AG20443 (cell line): ENCODE data around the gene RHOU.
"Not testable (repeated sequence)": the region's sequence is repeated elsewhere in the genome, so short reads cannot be mapped to it uniquely, and the experiment has no call there.

Experiments
- DNase-seq: peaks from one replicate; pipeline ENCODE4 v3.0.0; 2012; ENCODE audit warnings: low spot score, mixed read lengths

Gene RHOU

GRCh38 chr1:228734881-228735801 lies at the start of gene RHOU:
TSS of gene RHOU (plus strand) at chr1:228735479. CDS start at chr1:228735743, 264 bp downstream.
- DNase-seq, result peak; percentile 92

- DNase-seq, result no peak
Observed at GRCh38 chr1:228687587-228687986, 47.7 kb upstream of the RHOU start.

DNA sequence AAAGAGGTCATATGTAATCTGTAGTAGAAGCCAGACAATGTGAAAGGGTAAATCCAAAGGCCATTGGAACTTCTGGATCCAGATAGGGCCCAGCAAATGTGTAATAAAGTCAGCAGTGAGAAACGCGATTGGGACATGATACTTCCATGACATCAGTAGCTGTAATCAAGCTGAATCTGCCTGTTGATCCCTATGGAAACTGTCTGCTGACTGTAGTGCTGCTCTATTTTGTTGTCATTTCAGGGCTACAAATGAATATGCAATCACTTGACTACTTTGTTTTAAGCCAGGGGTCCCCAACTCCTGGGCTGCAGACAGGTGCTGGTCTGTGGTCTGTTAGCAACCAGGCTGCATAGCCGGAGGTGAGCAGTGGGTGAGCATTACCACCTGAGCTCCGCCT lies 46.0 kb upstream of the RHOU start:
- DNase-seq, result no peak

- no peak for DNase-seq
Observed at GRCh38 chr1:228691211-228691610, 44.1 kb upstream of the RHOU start.

DNA sequence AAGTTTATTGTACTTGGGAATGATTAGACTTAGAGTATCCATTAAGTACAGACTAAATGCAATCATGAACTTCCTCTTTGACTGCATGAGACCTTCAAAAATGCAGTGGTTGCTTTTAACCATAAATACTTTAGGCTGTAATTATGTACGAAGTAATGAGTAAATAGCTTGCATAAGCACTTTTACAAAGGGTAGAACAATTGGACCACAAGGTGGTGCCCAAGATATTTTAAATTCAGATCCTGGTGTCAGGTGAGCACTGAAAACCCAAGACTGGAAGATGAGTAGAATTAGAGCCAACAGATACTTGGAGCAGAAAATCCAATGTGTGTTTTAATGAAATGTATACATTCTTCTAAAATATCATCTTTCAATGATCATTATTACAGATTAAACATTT lies 43.4 kb upstream of the RHOU start:
- DNase-seq, result peak; percentile 30

GRCh38 chr1:228694447-228694846 lies 40.8 kb upstream of the RHOU start:
- DNase-seq, result not testable (repeated sequence)

- DNase-seq, result no peak
Observed at GRCh38 chr1:228695015-228695955, 40.0 kb upstream of the RHOU start.

DNA sequence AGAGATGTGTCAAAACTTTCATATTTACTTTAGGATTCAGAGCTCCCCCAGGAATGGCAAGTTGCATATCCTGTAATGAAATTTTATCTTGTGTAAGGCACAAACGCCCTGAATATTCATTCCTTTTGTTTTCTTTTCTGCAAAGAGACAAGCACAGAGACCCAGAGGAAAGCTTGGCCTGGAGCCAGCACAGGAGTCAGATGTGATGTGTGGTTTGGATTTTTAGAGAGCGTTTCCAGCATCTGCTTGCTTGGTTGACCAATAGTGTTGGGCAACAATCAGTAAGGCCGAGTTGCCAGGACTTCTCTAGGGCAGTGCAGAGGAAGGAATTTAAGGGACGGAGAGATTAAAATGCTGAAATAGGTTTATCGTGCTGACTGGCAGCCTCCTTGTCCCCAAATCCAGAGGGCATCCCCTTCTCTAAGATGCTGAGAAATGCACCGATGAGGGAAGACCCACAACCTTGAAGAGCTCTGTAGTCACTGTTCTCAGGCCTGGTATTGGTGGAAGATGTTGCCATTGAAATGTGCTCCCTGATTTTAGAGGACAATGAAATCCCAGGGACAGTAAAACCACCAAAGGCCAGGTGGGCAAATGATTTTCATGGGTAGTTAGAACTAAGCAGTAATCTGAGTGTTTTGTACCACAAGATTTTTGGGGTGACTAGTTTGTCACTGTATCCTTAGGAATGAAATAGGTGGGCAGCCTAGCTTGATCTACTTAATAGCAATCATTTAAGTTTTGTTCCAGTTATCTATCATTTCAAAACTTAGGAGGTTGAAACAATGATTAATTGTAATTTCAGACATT lies 37.9 kb upstream of the RHOU start:
- peak; percentile 58 for DNase-seq

GRCh38 chr1:228698017-228698329 lies 37.3 kb upstream of the RHOU start:
- no peak for DNase-seq

DNA sequence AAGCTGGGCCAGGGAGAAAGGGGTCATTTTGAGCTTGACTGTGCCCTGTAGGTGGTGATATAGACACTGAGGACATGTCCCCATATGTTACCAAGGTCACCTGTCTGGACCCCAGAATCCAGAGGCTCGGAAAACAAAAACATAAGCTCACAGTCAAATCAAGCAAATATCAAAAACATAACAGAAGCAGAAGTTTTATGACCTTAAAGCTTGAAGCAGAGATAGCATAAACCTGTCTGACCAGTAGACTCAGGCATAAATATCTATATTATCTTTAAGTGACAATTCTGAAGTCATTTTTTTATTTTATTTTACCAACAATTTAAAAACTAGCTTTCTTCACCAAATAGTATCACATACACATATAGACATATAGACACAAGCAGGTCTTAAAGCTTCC lies 32.8 kb upstream of the RHOU start:
- no peak for DNase-seq

- DNase-seq, result no peak
Observed at GRCh38 chr1:228706305-228706704, 29.0 kb upstream of the RHOU start.

- no peak for DNase-seq
Observed at GRCh38 chr1:228717081-228717480, 18.2 kb upstream of the RHOU start.

DNA sequence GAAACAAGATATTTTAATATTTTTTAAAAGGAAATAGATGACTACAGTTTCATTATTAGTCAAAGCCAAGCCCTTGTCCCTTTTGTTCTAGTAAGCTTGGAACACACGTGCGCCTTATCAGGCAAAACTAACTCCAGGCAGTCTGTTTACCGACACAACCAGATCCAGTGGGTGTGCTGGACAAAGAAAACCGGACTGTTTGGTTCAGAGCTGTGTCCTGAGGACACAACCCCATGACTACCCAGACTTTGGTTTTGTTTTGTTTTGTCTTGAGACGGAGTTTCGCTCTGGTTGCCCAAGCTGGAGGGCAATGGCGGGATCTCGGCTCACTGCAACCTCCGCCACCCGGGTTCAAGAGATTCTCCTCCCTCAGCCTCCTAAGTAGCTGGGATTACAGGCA lies 13.9 kb upstream of the RHOU start:
- DNase-seq, result no peak

DNA sequence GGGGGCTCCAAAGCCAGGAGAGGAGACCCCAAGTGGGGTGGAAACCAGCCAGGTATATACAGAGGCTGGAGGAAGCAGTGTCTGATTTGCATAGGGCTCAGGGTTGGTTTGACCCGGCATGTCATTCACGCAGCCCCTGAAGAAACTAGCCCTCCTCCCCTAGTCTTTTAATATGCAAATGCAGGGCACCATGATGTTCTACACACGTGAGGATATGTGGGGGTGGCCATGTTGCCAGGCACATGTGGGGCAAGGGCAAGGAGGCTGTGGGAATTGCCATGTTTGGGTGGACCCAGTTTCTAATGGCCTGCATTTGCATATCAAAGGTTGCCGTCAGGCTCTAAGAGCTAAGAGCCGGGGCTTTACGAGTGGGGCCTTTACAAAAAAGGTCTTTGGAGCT lies 12.0 kb upstream of the RHOU start:
- no peak for DNase-seq

DNA sequence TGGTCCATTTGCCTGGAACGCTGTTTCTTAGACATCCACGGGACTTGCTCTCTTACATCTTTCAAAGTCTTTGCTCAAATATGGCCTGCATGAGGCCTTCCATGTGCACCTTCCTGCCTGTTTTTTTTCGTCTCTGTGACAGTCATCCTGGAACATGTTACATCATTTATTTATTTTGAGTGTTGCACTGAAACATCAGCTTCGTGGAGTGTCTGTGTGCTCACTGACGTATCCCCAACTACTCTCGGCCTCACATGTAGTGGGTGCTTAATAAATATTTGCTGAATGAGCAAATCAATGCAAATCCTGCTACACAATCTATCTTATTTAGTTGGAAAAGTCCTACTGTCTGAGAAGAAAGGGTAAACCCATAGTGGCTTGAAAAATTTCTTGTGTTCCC lies 11.4 kb upstream of the RHOU start:
- DNase-seq, result no peak

DNA sequence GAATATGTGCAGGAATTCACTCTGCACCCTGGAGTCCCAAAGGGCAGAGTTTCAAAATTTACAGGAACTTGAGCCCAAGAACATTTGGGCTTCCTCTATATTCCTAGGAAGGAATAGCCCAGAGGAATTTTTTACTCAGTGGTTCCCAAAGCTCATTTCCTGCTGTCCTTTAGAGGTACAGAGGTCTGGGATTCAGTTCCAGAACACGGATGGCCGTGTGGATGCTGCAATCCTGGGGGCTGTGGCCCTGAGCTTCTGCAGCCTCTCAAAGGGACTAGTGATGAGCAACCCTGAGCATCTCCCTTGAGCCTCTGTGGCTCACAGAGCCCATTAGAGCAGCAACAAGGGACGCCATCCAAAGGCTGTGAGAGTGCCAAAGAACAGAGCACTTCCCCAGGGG lies 10.1 kb upstream of the RHOU start:
- no peak for DNase-seq

GRCh38 chr1:228727681-228728171 lies 7.6 kb upstream of the RHOU start:
- DNase-seq, result no peak

- DNase-seq, result no peak
Observed at GRCh38 chr1:228732426-228732825, 2.9 kb upstream of the RHOU start.

DNA sequence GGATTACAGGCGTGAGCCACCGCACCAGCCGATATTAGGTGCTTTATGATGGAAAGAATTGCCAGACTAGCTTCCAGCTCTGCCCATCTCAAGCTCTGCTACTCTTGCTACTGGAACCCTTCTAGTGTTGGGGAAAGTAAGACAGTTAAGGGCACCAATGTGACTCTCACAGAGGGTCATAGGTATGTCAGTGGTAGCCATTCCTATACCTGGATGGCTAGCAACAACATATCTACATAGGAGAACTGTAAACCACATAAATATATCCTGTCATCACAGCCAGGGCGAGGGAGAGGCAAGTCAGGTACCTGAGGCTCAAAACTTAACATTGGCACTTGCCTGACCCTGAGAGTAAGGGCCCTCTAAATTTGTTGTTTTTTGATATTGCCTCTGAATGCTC lies 1.7 kb upstream of the RHOU start:
- no peak for DNase-seq

DNA sequence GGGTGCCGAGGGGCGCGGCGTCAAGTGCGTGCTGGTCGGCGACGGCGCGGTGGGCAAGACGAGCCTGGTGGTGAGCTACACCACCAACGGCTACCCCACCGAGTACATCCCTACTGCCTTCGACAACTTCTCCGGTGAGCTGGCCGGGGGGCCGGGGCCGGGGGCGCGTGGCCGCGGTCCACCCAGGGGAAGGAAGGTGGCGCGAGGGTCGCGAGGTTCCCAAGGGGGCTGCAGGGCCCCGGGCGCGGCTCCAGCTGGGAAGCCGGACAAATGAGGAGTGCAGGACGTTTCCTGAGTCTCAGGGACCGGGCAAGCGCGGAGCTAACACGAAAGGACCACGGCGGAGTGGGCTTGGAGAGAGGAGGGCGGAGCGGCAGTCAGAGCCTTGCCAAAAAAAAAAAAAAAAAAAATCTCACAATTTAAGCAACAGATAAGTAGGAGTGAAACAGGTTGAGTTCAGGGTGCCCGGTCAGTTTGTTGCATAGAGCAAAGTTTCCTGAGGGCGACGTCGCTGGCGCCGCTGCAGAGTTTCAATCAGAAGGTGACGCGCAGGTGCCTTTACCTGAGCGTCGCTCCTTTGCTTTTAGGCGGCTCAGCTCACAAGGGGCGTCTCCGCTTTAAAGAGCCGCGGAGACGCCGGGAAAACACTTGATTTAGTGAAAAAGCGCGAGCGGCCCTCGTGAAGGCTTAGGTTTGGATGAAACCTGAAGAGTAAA lies 750 bp downstream of the RHOU start:
- DNase-seq, result peak; percentile 67

DNA sequence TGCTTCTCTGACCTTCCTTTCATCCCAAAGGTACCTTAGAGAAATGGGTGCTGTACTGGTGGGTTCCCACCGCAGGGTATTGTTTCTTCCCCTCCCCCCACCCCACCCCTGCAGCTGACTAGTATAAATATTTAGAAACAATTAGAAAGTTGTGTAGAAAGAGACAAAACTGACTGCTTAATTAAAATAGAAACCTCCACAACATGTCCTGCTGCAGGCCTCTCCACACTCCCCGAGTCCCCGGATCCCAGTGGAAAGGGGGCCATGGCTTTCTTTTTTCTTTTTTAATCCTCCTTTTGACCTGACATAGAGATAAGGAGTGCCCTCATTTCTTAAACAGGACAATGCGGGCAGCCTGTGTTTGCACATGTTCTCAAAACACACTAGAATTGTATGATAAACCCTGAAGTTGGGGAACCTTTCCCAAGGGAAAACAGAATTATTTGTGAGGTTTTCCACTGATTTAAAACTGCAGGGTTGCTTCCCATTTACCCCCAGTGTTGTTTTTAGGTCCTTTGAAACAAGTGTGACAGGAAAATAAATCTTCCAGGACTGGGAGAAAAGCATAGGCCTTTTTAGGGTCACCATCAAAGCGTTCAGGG lies 1.7 kb downstream of the RHOU start:
- no peak for DNase-seq
